DMS53 (cell line): ENCODE data around the gene RORB.

ENCODE experiments used
- DNase-seq: peaks from one replicate; lab custom pipeline; 2025; lab: John Stamatoyannopoulos, UW

RORB gene

DNA sequence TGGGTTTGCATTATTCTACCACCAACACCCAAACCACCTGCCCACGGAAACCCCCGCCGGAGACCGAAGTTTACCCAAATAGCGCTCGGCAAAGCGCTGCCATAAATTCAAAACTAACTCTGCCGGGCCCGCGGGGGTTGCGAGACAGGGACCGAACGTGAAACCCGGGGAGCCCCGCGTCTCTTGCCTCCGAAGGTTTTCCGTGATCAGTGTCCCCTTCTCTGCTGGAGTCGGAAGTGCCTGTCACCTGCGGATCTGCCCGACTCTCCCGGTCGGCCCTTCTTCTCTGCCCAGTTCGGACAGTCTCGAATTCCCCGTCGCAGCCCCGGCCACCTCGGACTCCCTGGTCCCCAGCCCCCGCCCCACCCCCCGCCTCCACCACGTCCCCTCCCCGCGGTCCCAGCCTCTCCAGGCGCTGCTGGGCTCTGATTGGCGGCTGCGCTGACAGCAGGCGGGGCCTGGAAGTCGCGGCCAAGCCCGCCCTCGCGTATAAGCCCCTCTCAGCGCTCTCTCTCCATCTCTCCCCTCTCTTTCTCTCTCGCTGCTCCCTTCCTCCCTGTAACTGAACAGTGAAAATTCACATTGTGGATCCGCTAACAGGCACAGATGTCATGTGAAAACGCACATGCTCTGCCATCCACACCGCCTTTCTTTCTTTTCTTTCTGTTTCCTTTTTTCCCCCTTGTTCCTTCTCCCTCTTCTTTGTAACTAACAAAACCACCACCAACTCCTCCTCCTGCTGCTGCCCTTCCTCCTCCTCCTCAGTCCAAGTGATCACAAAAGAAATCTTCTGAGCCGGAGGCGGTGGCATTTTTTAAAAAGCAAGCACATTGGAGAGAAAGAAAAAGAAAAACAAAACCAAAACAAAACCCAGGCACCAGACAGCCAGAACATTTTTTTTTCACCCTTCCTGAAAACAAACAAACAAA, at the start of gene RORB:
TSS of gene RORB (plus strand) at position 517 of the 929 bp plus-strand sequence. CDS start 642 bp downstream, outside the sequence.
- peak; percentile 77 for DNase-seq

DNA sequence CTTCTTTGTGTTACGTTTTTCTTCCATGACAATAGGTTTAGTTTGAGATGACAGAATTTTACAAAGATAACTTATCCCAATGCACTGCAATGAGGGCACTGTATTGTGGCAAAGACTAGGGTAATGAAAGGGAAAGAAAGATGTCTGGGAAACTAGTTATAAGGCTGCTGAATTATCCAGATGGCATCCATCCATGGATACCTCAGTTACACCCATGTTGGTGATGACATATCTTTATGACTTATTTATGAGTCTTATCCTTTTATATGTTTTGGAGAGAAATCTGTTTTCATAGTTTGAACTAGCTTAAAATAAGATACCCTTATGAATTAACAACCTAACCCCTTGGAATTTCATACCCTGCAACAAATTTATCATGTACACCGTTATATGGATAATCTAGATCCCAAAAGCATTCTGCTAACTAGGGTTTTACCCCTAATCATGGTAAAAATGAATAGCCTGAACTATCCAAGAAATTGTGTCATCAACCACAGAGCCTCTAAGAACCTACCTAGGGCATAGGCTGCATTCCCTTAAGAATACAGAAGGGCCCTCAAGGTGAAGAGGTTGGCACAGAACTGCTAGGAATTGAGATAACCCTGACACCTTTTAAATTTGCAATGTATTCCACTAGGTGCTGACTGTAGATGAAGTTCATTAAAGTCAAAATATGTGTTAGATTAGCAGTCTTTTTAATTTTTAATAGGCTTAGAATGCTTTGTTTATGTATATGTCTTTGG, 49.5 kb upstream of the RORB start:
- no peak for DNase-seq

DNA sequence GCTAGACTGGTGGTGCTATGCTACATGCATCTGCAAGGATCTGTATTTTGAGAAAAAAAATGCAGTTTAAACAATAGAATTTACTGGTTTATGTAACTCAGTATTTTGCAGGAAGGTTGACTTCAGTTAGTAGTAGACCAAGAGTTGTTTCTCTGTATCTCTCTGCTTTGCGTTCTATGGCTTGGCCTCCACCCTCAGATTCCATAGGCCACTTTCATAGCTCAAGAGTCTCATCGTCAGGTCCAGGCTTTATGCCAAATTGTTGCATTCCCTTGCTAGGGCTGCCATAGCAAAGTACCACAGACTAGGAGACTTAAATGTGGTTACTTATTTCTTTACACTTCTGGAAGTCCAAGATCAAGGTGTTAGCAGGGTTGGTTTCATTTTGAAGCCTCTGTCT, 48.1 kb upstream of the RORB start:
- DNase-seq: no peak

DNA sequence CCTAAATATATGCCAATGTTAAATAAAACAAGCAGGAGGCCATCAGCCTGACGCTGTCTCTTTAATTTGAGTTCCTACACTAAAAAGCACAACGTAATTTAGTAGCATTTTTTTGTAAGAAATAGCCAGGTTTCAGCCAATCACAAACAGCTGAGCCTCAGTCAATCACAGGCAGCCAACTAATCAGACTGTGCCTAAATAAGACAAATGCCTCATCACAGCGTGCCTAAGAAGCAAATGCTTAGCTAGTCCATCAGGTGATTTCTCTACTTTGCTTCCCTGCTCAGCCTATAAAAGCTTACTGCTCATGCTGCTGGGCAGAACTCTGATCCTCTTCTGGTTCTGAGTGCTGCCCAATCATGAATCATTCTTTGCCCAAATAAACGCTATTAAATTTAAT, 38.3 kb upstream of the RORB start:
- DNase-seq: no peak

DNA sequence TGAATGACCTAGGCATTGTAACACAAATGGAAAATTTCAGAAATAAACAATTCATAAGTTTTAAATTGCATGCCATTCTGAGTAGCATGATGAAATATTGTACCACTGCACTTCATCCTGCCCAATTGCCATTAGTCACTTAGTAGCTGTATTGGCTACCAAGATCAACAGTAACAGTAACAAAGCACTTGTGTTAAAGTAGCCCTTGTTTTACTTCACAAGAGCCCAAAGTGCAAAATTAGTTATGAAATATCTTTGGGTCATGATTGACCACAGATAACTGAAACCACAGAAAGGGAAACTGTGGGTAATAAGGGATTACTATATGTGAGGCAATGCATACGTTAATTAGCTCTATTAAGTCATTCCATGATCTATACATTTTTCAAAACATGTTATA, 33.3 kb upstream of the RORB start:
- no peak for DNase-seq

DNA sequence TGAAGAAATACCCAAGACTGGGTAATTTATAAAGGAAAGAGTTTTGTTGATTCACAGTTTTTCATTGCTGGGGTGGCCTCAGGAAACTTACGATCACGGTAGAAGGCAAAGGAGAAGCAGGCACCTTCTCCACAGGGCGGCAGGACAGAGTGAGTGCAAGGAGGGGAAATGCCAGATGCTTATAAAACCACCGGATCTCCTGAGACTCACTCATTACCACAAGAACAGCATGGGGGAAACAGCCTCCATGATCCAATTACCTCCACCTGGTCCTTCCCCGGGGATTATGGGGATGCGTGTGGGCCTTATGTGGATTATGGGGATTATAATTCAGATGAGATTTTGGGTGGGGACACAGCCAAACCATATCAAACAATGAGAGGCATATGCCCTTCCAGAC, 18.5 kb upstream of the RORB start:
- DNase-seq: no peak

DNA sequence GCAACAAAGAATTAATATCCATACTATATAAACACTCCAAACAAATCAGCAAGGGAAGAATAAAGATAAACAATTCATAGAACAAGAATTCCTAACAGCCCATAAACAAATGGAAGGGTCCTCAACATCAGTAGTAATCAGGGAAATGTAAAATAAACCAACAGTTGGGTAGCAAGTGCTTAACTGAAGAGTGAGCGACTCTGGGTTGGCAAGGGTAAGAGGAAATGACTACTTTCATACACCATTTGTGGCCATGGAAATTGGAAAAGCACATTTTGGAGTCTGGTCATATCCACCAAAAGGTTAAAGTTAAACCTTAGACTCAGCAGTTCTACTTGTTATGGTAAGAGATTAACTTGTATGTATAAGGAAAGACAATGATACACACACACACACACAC, 17.4 kb upstream of the RORB start:
- no peak for DNase-seq

DNA sequence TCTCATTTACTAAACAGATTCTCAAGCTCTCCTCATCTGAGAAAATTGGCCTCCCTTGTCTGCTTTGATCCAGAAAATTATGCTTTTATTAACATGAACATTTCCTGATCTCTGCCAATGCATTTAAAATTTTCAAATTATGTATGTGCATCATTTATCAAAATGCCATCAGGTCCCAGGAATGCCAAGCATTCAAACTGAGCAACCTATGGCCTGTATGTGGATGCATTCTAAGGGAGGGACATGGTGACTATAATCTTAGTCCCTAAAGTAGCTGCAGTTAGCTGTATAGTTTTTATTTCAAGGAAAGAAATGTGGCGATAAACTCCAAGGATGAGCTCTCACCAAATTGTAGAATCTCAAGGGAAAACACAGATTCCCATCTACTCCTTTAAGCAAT, 9.7 kb upstream of the RORB start:
- DNase-seq: no peak

DNA sequence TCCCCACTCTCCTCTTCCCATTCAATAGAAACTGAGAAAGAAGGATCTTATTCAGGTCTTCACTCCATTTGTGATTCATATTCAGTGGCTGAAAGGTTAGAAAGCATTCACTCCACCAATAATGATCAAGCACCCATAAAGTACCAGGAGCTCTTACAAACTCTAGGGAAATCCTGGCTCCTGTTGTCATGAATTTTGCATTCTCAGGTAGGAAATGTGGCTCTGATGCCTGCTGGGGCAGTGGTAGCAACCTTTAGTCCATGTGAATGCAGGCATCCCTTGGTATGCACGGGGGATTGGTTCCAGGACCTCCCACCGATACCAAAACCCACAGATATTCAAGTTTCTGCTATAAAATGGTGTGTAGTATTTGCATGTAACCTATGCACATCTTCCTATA, 3.6 kb upstream of the RORB start:
- DNase-seq: no peak

DNA sequence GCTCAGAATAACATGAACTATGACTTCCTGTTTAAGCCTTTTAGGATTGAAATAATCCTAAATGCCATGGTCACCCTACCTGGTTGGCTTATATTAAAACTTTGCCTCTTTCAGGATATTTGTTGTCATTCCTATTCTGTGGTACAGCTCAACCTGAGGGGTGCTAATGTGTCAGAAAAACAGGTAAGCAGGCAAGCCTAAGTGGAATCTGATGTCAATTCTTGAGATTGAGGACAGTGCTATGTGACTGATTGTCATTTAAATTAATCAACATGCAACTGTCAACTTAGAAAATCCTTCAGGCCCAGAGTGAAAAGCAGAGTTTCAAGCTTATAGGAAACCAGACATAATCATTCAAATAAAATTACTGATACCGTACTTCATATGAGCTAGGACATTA, 2.6 kb upstream of the RORB start:
- DNase-seq: no peak

DNA sequence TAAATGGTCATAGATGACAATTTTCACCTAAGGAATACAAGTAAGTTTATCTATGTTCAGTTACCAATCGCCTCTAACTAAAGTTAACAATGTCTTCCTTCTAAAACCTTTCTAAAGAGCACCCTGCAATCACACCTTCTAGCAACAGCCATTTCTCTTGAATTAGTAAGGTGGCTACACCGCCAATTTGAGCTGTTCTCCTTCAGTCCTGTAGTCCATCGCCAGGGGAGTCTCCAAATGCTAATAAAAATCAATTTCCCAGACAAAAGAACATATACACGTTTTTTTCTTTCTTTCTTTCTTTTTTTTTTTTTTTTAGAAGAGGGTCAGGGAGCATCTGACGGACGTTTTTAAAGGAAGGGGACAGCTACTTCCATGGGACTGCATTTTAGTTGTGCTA, 729 bp upstream of the RORB start:
- DNase-seq: peak; percentile 30

DNA sequence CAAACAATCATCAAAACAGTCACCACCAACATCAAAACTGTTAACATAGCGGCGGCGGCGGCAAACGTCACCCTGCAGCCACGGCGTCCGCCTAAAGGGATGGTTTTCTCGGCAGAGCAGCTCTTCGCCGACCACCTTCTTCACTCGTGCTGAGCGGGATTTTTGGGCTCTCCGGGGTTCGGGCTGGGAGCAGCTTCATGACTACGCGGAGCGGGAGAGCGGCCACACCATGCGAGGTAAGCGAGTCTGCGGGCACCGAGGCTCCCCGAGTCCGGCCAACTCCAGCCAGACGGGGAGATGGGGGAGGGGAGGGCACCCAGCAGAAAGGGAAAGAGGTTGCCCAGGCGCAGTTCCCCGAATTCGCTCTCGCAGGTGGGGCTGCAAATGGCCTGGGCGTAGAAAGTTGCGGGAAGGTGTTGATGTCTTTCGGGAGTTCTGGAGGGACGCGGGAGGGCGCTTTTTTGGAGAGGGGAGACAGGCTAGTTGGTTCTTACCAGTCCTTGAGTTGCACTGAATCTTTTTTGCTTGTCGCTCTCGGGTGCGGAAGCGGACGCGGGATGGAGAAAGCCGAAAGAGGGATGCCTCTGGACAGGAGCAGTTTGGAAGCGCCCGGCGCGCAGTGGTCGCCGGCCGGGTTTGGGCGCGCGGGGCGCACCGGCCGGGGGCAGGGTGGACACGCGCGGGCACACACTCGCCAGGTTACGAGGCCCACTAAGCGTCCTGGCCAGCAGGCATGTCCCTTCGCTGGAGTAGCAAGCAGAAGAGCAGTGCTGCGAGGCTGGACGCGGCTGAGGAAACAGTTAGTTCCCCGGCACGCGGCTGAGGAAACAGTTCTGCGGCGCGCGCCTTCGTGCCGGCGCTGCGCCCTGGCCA, 849 bp downstream of the RORB start:
- DNase-seq: peak; percentile 67

DNA sequence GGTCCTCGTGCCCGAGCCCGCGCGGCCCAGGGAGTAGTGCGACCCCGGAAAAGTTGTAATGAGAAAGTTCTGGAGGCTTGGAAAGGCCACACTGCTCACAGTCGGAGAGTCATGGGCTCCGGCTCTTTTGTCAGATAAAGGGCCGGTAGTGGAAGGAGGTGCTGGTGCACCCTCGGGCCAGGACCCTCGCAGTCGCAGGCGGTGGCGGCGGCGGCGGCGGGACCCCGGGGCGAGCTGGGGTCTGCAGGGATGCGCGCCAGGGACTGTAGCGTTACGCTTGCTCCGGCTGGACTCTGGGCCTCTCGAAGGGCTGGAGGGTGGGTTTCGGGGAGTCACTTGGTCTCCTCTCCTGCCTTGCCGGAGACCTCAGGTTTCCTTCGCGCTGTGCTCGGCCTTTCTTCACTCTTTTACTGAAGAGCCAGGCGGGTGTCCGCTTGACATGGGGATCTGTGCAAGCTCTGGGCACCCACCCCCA, 1.5 kb downstream of the RORB start:
- DNase-seq: peak; percentile 31

DNA sequence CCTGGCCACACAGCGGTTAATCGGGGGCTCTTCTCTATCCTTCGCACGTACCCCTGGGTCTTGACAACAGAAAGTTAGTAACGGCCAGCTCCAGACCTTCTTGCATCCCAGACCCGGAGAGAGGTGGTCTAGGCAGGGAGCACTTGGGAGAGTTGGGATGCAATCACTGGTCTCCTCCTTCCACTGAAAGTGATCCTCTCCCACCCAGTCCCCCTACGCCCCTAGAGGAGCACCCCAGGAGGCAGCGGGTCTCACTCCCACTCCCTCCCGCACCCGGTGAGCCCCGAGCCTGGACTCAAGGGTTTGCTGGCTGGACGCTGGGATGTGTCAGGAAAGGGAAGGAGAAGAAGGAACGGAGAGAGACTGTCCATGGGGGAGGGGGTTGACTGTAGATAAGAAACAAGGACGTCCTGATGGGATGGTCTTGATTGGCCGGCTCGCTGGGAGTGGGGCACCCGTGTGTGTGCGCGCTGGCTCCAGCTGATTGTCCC, 2.0 kb downstream of the RORB start:
- peak; percentile 8 for DNase-seq

DNA sequence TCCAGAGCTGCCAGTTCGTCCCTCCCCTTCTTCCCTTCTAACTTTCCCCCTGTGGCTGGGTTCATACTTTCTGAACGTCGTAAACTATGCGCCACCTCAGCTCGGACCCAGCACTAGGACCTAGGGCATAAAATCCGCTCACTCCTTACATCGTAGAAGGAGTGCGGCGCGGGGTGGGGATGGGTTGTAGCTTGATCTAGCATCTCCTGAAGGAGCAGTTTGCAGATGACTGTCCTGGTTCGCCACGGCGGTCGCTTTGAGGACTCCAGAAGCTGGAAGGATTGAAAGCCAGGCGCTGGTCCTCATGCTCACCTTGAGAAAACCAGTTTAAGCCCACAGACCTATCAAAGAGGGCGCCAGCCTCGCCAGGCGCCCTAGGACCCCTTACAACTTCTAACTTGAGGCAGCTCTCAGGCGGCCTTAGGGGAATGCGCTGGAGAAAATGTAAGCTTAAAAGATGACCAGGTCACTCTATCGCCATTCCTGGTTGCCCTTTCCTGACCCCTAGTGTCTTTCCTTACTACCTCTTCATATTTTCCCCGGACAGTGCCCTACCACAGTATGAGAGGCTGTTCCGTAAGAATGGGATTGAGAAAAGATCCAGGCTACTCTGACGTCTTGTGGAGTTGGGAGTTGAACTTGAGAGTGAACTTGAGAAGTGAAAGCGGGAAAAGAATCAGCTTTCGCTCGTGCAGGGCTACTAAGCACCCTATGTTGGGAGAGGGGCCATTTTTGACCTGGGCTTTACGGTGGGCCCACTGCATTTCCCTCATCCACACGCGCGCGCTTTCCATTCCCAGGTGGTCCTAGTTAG, 2.8 kb downstream of the RORB start:
- no peak for DNase-seq

DNA sequence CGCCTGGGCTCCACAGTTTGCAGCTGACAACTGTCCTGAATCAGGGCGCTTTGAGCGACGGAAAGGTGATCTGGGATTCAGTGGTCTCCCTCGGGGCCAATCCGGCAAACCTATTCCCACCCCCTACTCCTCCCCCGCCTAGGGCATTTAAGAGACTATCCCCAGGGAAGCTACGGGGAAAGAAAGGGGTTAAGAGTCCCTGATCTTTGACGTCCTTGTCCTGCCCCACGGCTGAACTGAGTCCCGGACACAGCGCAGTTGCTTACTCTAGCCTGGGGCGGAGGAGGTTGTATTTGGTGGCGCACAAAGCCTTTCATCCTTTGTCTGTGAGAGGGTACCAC, 3.4 kb downstream of the RORB start:
- no peak for DNase-seq

DNA sequence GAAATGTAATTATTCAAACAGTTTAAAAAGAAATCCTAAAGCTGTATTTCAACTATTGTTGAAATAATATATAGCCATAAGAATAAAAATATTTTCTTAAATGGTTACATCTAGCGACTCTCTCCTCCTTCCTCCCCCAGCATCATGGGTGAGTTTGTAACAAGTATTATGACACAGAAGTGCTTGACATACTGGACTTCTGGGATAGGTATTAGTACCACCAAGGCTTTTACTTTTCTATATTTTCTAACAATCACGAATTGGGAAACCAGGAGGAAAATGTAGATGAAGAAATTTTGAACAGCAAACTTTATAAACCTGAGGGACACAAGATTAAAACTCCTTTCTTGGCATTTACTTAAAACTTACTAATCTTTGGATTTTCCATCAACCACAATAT, 4.4 kb downstream of the RORB start:
- DNase-seq: no peak

DNA sequence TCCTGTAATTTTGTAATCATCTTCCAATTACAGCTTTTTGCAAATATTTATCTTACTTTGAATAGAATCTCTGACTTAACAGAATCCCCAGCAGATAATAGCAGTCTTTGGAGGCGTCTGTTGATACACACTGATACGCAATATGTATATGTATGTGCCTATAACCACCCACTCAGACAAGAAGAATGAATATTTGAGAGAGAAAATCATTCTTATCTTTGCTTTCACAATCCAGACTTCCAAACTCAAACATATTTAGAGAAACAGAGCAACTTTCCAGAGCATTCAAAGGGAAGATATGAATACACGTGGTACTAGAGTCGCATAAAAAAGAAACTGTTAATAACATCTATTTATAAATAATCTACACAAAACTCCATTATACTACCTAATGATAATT, 6.1 kb downstream of the RORB start:
- DNase-seq: no peak

DNA sequence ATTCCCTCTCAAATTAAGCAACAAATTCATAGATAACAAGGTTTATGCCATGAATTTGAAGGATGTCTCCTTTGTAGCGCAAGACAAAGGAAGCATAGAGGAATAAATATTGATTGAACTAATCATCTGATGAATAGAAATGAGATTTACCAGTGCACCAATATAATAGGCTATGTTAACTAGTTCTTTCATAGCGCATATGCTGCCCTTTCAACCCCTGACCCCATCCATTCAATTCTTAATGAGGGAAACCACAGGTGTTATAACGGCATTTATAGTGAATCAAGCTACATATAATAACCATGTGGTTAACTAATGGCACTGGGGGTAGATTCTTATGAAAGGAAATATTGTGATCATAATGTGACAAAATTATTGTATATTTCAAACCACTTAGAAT, 6.5 kb downstream of the RORB start:
- no peak for DNase-seq

DNA sequence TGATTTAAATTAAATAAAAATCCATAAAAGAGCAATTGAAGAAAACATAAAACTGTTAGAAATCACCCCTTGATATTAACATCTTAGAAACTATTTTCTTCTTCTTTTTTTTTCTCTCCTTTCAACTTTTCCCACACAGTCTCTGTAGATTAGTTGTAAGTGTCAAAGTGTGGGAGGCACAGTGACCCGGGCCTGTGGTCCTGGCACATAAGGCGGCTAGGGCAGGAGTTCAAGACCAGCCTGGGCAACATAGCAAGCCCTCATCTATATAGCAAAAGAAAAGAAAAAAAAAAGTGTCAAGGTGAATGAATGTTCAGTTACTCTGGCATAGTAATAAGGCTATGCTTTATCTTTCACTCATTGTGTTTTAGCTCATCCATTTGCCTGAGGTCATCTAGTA, 14.2 kb downstream of the RORB start:
- no peak for DNase-seq

DNA sequence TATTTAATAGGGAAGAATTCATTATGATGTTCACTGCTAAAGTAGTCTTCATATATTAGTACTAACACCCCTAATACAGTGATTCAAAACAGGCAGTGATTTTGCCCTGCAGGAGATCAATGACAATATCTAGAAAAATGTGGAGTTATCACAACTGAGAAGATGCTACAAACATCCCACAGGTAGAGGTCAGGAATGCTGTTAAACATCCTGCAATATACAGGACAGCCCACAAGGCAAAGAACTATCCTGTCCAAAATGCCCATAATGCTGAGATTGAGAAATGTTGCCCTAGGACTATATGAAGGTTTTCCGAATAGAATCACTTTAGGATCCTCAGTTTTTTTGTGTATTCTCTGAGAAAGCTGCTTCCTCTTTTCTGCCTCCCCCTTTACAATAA, 15.3 kb downstream of the RORB start:
- DNase-seq: no peak
